Liver (tissue), 9 donors: ENCODE results near the gene TMEM190. TPM values are rescaled to one million over a fixed set of nuclear protein-coding genes. Genes with fewer than 3 reads are reported as not detected.
A peak's percentile ranks its signal among the peaks of the same experiment; 100 is the strongest.

ENCODE experiments used
- DNase-seq: peaks from one replicate; pipeline ENCODE4 v3.0.0-alpha.2; 2017; ENCODE audit warnings: low spot score
- H3K27ac ChIP-seq, 2 donors: one replicate each; pipeline ENCODE4 v1.7.0; 2013; ENCODE audit warnings: inconsistent platforms in 2 of 2, low read length in 2 of 2, control low read depth in 1 of 2, low read depth in 1 of 2, mild to moderate bottlenecking in 1 of 2
- H3K27me3 ChIP-seq, 4 donors: one replicate each; pipeline versions ENCODE4 v1.6.1 to v1.7.0; 2013; ENCODE audit warnings: low read length in 3 of 4, inconsistent platforms in 1 of 4, mild to moderate bottlenecking in 1 of 4, moderate library complexity in 1 of 4; ENCODE audit not compliant: control insufficient read depth in 4 of 4, insufficient read depth in 4 of 4
- H3K36me3 ChIP-seq, 4 donors: one replicate each; pipeline versions ENCODE4 v1.6.1 to v1.7.0; 2013; ENCODE audit warnings: low read length in 3 of 4, mild to moderate bottlenecking in 3 of 4, low read depth in 1 of 4, moderate library complexity in 1 of 4; ENCODE audit not compliant: control insufficient read depth in 4 of 4, insufficient read depth in 3 of 4
- H3K4me1 ChIP-seq, 4 donors: one replicate each; pipeline versions ENCODE4 v1.6.1 to v1.7.0; 2013; ENCODE audit warnings: low read length in 3 of 4, mild to moderate bottlenecking in 3 of 4, moderate library complexity in 1 of 4; ENCODE audit not compliant: control insufficient read depth in 4 of 4, insufficient read depth in 4 of 4
- H3K4me3 ChIP-seq, 3 donors: one replicate each; pipeline versions ENCODE4 v1.6.1 to v1.7.0; 2013; ENCODE audit warnings: low read length in 3 of 3, control low read depth in 1 of 3, low read depth in 1 of 3, mild to moderate bottlenecking in 1 of 3
- H3K9ac ChIP-seq, 2 donors: one replicate each; pipeline ENCODE4 v1.7.0; 2013; ENCODE audit warnings: low read length in 2 of 2, mild to moderate bottlenecking in 2 of 2, moderate library complexity in 2 of 2, control low read depth in 1 of 2, low read depth in 1 of 2
- H3K9me3 ChIP-seq, 4 donors: one replicate each; pipeline versions ENCODE4 v1.6.1 to v1.7.0; 2013; ENCODE audit warnings: low read length in 3 of 4; ENCODE audit not compliant: control insufficient read depth in 4 of 4
- ATF3 ChIP-seq: IDR thresholded peaks from 2 replicates; pipeline ENCODE4 v1.6.1; 2016; ENCODE audit warnings: antibody characterized with exemption
- CTCF ChIP-seq: fragments of 150-350 bp; IDR thresholded peaks from 2 replicates; pipeline ENCODE4 v1.5.1; 2017; ENCODE audit warnings: improper control_type of control experiment, low read depth, low read length; ENCODE audit not compliant: missing input control
- EGR1 ChIP-seq, 2 donors: IDR thresholded peaks; 2 replicates each; pipeline ENCODE4 v1.6.1; 2016 to 2018; ENCODE audit warnings: antibody characterized with exemption in 2 of 2, low read depth in 2 of 2
- FOXA1 ChIP-seq: IDR thresholded peaks from 2 replicates; pipeline ENCODE4 v1.6.1; 2016; ENCODE audit warnings: antibody characterized with exemption
- FOXA2 ChIP-seq: IDR thresholded peaks from 2 replicates; pipeline ENCODE4 v1.6.1; 2016; ENCODE audit warnings: antibody characterized with exemption
- GABPA ChIP-seq, 2 donors: IDR thresholded peaks in 1 of 2; conservative IDR thresholded peaks in 1 of 2; 2 replicates each; pipeline ENCODE4 v1.6.1; 2016; ENCODE audit warnings: antibody characterized with exemption in 2 of 2, mild to moderate bottlenecking in 1 of 2, moderate library complexity in 1 of 2
- HNF4A ChIP-seq, 2 donors: conservative IDR thresholded peaks; 2 replicates each; pipeline ENCODE4 v1.6.1; 2016; ENCODE audit warnings: antibody characterized with exemption in 2 of 2, mild to moderate bottlenecking in 2 of 2
- HNF4G ChIP-seq: IDR thresholded peaks from 2 replicates; pipeline ENCODE4 v1.6.1; 2016; ENCODE audit warnings: antibody characterized with exemption
- JUND ChIP-seq, 2 donors: IDR thresholded peaks; 2 replicates each; pipeline ENCODE4 v1.6.1; 2016; ENCODE audit warnings: antibody characterized with exemption in 2 of 2
- NR2F2 ChIP-seq: IDR thresholded peaks from 2 replicates; pipeline ENCODE4 v1.6.1; 2016; ENCODE audit warnings: antibody characterized with exemption
- RAD21 ChIP-seq, 2 donors: IDR thresholded peaks; 2 replicates each; pipeline ENCODE4 v1.6.1; 2016; ENCODE audit warnings: antibody characterized with exemption in 2 of 2, mild to moderate bottlenecking in 2 of 2
- RXRA ChIP-seq, 2 donors: IDR thresholded peaks; 2 replicates each; pipeline ENCODE4 v1.6.1; 2017 to 2018; ENCODE audit warnings: antibody characterized with exemption in 2 of 2, mild to moderate bottlenecking in 1 of 2
- SP1 ChIP-seq: IDR thresholded peaks from 2 replicates; pipeline ENCODE4 v1.6.1; 2018; ENCODE audit warnings: antibody characterized with exemption, mild to moderate bottlenecking
- TAF1 ChIP-seq: conservative IDR thresholded peaks from 2 replicates; pipeline ENCODE4 v1.6.1; 2016; ENCODE audit warnings: antibody characterized with exemption, mild to moderate bottlenecking
- YY1 ChIP-seq: IDR thresholded peaks from 2 replicates; pipeline ENCODE4 v1.6.1; 2016; ENCODE audit warnings: antibody characterized with exemption, mild to moderate bottlenecking
- ZBTB33 ChIP-seq: IDR thresholded peaks from 2 replicates; pipeline ENCODE4 v1.6.1; 2016; ENCODE audit warnings: antibody characterized with exemption
- WGBS: extraction: QIAGEN DNeasy Blood & Tissue Kit; methylation state at CpG from one replicate; pipeline ENCODE4 v1.1.7; 2013; 5-methylcytosine and 5-hydroxymethylcytosine counted together
- polyA plus RNA-seq, 2 donors: library from polyadenylated mRNA; stranded (reverse) in 1 of 2; unstranded in 1 of 2; fragments of 200-250 nt in 1 of 2; fragments of >200 nt in 1 of 2; fragmentation: Nextera tagmentation in 1 of 2; extraction: Ambion mirVana in 1 of 2; gene quantifications; one replicate each; pipeline versions ENCODE4 v1.2.1 to v1.2.3, GENCODE V29; 2013 to 2015
- total RNA-seq, 2 donors: library from RNA; depleted of rRNA; stranded (reverse); fragments of >200 nt; gene quantifications; one replicate each; pipeline ENCODE4 v1.2.3, GENCODE V29; 2014
- TF ChIP-seq, protein P1 (sequence below): IDR thresholded peaks from 2 replicates; pipeline ENCODE4 v1.6.1; 2016; ENCODE audit warnings: antibody characterized with exemption, mild to moderate bottlenecking
- TF ChIP-seq, protein P2 (sequence below): IDR thresholded peaks from 2 replicates; pipeline ENCODE4 v1.6.1; 2016; ENCODE audit warnings: antibody characterized with exemption
- donor health status: healthy.
- donor health status: healthy.
- donor health status: healthy.
- donor health status: healthy.
- donor health status: healthy.

TMEM190 gene
- total and polyA plus RNA-seq, 4 donors, result not detected

DNA sequence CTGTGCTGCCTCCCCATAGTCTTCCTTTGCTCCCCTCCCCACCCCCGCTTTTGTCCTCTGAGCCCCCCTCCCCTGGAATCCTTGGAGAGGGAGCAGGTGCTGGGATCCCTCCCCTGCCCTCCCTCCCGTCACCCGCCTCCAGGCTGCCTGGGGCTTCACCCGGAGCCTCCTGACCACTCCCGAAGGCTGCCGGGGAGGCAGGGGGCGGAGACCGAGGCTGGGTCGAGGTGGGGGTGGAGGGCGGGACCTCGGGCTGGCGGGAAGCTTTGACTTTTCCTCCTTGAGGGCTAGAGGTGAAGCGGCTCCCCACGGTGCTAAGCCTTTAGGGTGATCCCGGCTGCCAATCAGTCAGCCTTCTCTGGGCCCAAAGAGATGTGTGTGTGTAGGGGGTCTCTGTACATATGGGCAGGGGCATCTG lies 35.4 kb upstream of the TMEM190 start:
- Histone ChIP-seq H3K36me3 (peaks cover 0 to 8% (median 1%) of the 10 kb centered on the region in 4 donors), H3K9me3 (no peaks in the 10 kb centered on the region), H3K9ac (no peak overlapping the region), H3K27me3 (no peaks in the 10 kb centered on the region), H3K4me3 (peak overlapping the region in 1 of 3 donors; percentile 74), H3K4me1 (peaks cover 8 to 18% (median 11%) of the 10 kb centered on the region in 4 donors), H3K27ac (no peak overlapping the region)
- DNase-seq, result peak; percentile 81
- TF ChIP-seq GABPA (IDR thresholded peaks at IDR 0.05 in 1 of 2, conservative IDR thresholded peaks at IDR 0.05 in 1 of 2) (no peak), TAF1 (no peak), EGR1 (IDR thresholded peaks at IDR 0.05; ENCODE audit: low read depth in 2 of 2) (no peak), YY1 (no peak), RAD21 (IDR thresholded peaks at IDR 0.05) (no peak), SP1 (no peak), HNF4G (no peak), RXRA (IDR thresholded peaks at IDR 0.05) (no peak), NR2F2 (no peak), FOXA1 (no peak), HNF4A (conservative IDR thresholded peaks at IDR 0.05) (no peak), ATF3 (no peak), CTCF (no peak), JUND (IDR thresholded peaks at IDR 0.05) (no peak), ZBTB33 (no peak), FOXA2 (no peak)
- TF ChIP-seq, protein P1, sequence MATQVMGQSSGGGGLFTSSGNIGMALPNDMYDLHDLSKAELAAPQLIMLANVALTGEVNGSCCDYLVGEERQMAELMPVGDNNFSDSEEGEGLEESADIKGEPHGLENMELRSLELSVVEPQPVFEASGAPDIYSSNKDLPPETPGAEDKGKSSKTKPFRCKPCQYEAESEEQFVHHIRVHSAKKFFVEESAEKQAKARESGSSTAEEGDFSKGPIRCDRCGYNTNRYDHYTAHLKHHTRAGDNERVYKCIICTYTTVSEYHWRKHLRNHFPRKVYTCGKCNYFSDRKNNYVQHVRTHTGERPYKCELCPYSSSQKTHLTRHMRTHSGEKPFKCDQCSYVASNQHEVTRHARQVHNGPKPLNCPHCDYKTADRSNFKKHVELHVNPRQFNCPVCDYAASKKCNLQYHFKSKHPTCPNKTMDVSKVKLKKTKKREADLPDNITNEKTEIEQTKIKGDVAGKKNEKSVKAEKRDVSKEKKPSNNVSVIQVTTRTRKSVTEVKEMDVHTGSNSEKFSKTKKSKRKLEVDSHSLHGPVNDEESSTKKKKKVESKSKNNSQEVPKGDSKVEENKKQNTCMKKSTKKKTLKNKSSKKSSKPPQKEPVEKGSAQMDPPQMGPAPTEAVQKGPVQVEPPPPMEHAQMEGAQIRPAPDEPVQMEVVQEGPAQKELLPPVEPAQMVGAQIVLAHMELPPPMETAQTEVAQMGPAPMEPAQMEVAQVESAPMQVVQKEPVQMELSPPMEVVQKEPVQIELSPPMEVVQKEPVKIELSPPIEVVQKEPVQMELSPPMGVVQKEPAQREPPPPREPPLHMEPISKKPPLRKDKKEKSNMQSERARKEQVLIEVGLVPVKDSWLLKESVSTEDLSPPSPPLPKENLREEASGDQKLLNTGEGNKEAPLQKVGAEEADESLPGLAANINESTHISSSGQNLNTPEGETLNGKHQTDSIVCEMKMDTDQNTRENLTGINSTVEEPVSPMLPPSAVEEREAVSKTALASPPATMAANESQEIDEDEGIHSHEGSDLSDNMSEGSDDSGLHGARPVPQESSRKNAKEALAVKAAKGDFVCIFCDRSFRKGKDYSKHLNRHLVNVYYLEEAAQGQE, result no peak
- TF ChIP-seq, protein P2, sequence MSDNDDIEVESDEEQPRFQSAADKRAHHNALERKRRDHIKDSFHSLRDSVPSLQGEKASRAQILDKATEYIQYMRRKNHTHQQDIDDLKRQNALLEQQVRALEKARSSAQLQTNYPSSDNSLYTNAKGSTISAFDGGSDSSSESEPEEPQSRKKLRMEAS, result no peak
- 27% methylated on average over 15 of the region's 15 CpGs for WGBS
